Measurements from ENCODE around the gene JAG2.

GRCh38 chr14:105142651-105143450, 25.7 kb downstream of the JAG2 start:
- TF ChIP-seq CTCF (IDR thresholded peaks at IDR 0.05) (no peak), POLR2A (IDR thresholded peaks at IDR 0.05) (no peak)

Measured in esophagus squamous epithelium (tissue), 4 donors.